Measurements from ENCODE around the gene LZTS2. TPM values are rescaled to one million over a fixed set of nuclear protein-coding genes. Genes with fewer than 3 reads are reported as not detected.

Gene LZTS2
- total and polyA plus RNA-seq, 2 of the 8 experiments (the other 6 are each of a cell fraction or from before 2014, with no cell fraction given): 75.7 to 99.5 TPM

DNA sequence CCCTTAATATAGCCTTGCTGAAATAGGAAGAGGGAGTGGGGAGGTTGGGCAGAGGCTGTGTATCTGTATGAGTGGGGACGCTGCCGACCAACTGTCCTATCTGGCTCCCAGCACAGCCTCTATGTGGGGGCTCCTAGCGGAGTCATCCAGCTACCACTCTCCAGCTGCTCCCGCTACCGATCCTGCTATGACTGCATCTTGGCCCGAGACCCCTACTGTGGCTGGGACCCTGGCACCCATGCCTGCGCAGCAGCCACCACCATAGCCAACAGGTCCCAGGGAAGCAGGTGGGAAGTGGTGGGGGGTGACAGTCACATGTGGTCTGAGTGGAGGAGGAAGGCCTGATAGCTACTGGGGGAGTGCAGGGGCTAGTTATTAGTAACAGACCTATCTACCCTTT lies 18.9 kb upstream of the LZTS2 start:
- CTCF ChIA-PET (ENCODE audit: partially characterized antibody): interaction anchor here (0.8 to 2.8 kb wide), 7 partner anchors 10 to 34 kb away, joined by 3 to 15 read pairs (median 5); no protein-coding TSS in a partner anchor
- Histone ChIP-seq H3K4me1 (replicated peaks in 1 of 4; ENCODE audit: control insufficient read depth in 3 of 4, insufficient read depth in 4 of 4, low read length in 3 of 4) (no peaks in the 10 kb centered on the region; a peak in 1 of 7 replicates), H4K20me1 (replicated peaks in 1 of 2; ENCODE audit: control insufficient read depth in 1 of 2, insufficient read depth in 2 of 2, low read length in 2 of 2) (peaks cover 0 to 14% of the 10 kb centered on the region in 2 experiments), H2AFZ (ENCODE audit: low read length) (no peak overlapping the region), H3K9ac (replicated peaks in 1 of 4; ENCODE audit: extremely low read depth in 1 of 4, low read depth in 3 of 4, low read length in 3 of 4) (no peak overlapping the region), H2BK20ac (ENCODE audit: low read length) (no peak overlapping the region), H3K14ac (ENCODE audit: insufficient read length) (no peak overlapping the region), H3K79me1 (ENCODE audit: low read depth, low read length) (no peaks in the 10 kb centered on the region), H2AK5ac (ENCODE audit: low read depth, low read length) (no peak overlapping the region), H2BK120ac (replicated peaks; ENCODE audit: low read depth, low read length) (no peak overlapping the region), H3K27ac (ENCODE audit: low read depth, low read length) (no peak overlapping the region), H3K4me3 (ENCODE audit: extremely low read depth in 1 of 4, insufficient read depth in 2 of 4, low read depth in 3 of 4, low read length in 4 of 4) (no peak overlapping the region), H3K27me3 (replicated peaks in 1 of 4; ENCODE audit: control insufficient read depth in 3 of 4, extremely low read depth in 1 of 4, insufficient read depth in 3 of 4, low read length in 3 of 4) (no peaks in the 10 kb centered on the region), H2BK12ac (ENCODE audit: low read depth, low read length) (no peak overlapping the region), H3K4ac (replicated peaks; ENCODE audit: insufficient read length, low read depth, low read length) (no peak overlapping the region), H4K8ac (ENCODE audit: extremely low read depth, insufficient read depth, low read length) (no peak overlapping the region), H2BK5ac (ENCODE audit: low read depth, low read length) (no peak overlapping the region), H2BK15ac (ENCODE audit: low read length) (no peak overlapping the region), H4K91ac (replicated peaks; ENCODE audit: insufficient read length, low read length) (no peak overlapping the region), H3K36me3 (ENCODE audit: control insufficient read depth in 2 of 4, insufficient read depth in 4 of 4, low read length in 3 of 4) (peaks cover 0 to 19% (median 5%) of the 10 kb centered on the region in 4 experiments; a peak in 4 of 8 replicates), H3K23ac (ENCODE audit: insufficient read length) (no peak overlapping the region), H3K23me2 (ENCODE audit: low read depth, low read length) (no peaks in the 10 kb centered on the region), H3K56ac (replicated peaks; ENCODE audit: insufficient read length, low read depth, low read length) (no peak overlapping the region), H3K4me2 (ENCODE audit: insufficient read depth in 1 of 2, low read depth in 2 of 2, low read length in 2 of 2) (no peak overlapping the region), H3K18ac (ENCODE audit: extremely low read depth, low read length) (no peak overlapping the region), H3K79me2 (ENCODE audit: control insufficient read depth in 1 of 2, insufficient read depth in 2 of 2, low read length in 2 of 2) (no peaks in the 10 kb centered on the region), H4K5ac (ENCODE audit: insufficient read length, low read depth, low read length) (no peak overlapping the region), H3K9me3 (ENCODE audit: insufficient read depth in 2 of 2, low read depth in 1 of 2, low read length in 1 of 2) (no peaks in the 10 kb centered on the region)
- 97% methylated on average over 7 of the region's 7 CpGs; no CpG with 5 or more reads in 1 of the 2 experiments for WGBS, 2 experiments (ENCODE audit: extremely low coverage in 1 of 2, insufficient coverage in 1 of 2, insufficient read length in 1 of 2, insufficient replicate concordance in 2 of 2, low coverage in 1 of 2, low lambda C conversion rate in 2 of 2, missing lambda C conversion rate in 1 of 2)
- FAIRE-seq (no peak), DNase-seq (ENCODE audit: low read depth in 1 of 2, low spot score in 2 of 2) (peak in 1 of 2 experiments; percentile 22)
- TF ChIP-seq CBX8 (IDR thresholded peaks at IDR 0.05; ENCODE audit: borderline replicate concordance, low read depth, low read length) (no peak), RFX5 (IDR thresholded peaks at IDR 0.05; ENCODE audit: borderline replicate concordance, low read depth, low read length) (no peak)
- POLR2A ChIA-PET (ENCODE audit: partially characterized antibody): interaction anchor here (1.9 kb wide), 1 partner anchor 13 kb away, joined by 6 read pairs; no protein-coding TSS in a partner anchor
